Measurements from ENCODE around the gene SYT8. TPM values are rescaled to one million over a fixed set of nuclear protein-coding genes. Genes with fewer than 3 reads are reported as not detected.
A peak's percentile ranks its signal among the peaks of the same experiment; 100 is the strongest.

The SYT8 gene
- total and polyA plus RNA-seq, 2 donors (not counting 1 experiment from before 2014, with no cell fraction given), result not detected

- no peaks in the 10 kb centered on the region for H4K20me1 ChIP-seq (ENCODE audit: control insufficient read depth, insufficient read depth, low read length, poor library complexity, severe bottlenecking)
- ATAC-seq (ENCODE audit: low read depth) (peak; percentile 73), DNase-seq (peak; percentile 86)
- H3K4me3 ChIP-seq (ENCODE audit: control extremely low read depth in 1 of 5, extremely low read depth in 1 of 5, insufficient read depth in 1 of 5, low read depth in 2 of 5, low read length in 4 of 5), result peak overlapping the region in 4 of 5 experiments; percentile 43 to 57 (median 48)
- H3K27me3 Mint-ChIP-seq, result no peaks in the 10 kb centered on the region
- peak overlapping the region; percentile 79 to 83 for H3K27ac ChIP-seq (ENCODE audit: low read length in 2 of 2)
- no peaks in the 10 kb centered on the region for H3K9me3 ChIP-seq (ENCODE audit: control extremely low read depth in 1 of 3, control insufficient read depth in 2 of 3, insufficient read depth in 1 of 3, low read length in 2 of 3)
- TF ChIP-seq, protein P1, sequence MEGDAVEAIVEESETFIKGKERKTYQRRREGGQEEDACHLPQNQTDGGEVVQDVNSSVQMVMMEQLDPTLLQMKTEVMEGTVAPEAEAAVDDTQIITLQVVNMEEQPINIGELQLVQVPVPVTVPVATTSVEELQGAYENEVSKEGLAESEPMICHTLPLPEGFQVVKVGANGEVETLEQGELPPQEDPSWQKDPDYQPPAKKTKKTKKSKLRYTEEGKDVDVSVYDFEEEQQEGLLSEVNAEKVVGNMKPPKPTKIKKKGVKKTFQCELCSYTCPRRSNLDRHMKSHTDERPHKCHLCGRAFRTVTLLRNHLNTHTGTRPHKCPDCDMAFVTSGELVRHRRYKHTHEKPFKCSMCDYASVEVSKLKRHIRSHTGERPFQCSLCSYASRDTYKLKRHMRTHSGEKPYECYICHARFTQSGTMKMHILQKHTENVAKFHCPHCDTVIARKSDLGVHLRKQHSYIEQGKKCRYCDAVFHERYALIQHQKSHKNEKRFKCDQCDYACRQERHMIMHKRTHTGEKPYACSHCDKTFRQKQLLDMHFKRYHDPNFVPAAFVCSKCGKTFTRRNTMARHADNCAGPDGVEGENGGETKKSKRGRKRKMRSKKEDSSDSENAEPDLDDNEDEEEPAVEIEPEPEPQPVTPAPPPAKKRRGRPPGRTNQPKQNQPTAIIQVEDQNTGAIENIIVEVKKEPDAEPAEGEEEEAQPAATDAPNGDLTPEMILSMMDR (IDR thresholded peaks at IDR 0.05), result no peak
- TF ChIP-seq EZH2 (IDR thresholded peaks at IDR 0.05; ENCODE audit: borderline replicate concordance, insufficient read depth, low read depth, low read length, poor library complexity, severe bottlenecking), result no peak
- peaks cover 0 to 4% of the 10 kb centered on the region in 2 experiments for H3K36me3 ChIP-seq (replicated peaks in 1 of 2; ENCODE audit: control extremely low read depth in 1 of 2, control insufficient read depth in 1 of 2, extremely low read depth in 1 of 2, insufficient read depth in 2 of 2, low read length in 1 of 2)
- peak overlapping the region; percentile 78 for H3K4me2 ChIP-seq (replicated peaks; ENCODE audit: low read depth, low read length, poor library complexity, severe bottlenecking)
- CTCF ChIA-PET, result interaction anchor here (0.6 to 4.0 kb wide), 11 partner anchors 8 to 312 kb away, joined by 3 to 30 read pairs (median 5); partner anchors contain the start of gene LSP1
- H3K9me3 Mint-ChIP-seq (ENCODE audit: insufficient read depth), result no peaks in the 10 kb centered on the region
- H3K27me3 ChIP-seq (replicated peaks in 1 of 4; ENCODE audit: control extremely low read depth in 1 of 4, control insufficient read depth in 3 of 4, insufficient read depth in 4 of 4, low read length in 3 of 4), result no peaks in the 10 kb centered on the region
- H3K4me1 ChIP-seq (ENCODE audit: control insufficient read depth in 2 of 2, insufficient read depth in 2 of 2, low read length in 2 of 2), result peaks cover 57 to 63% of the 10 kb centered on the region in 2 donors
- WGBS (ENCODE audit: insufficient coverage), result 35% methylated on average over 24 of the region's 26 CpGs
- intact Hi-C loops (cut with micrococcal nuclease), result loop anchor here (1.0 to 10.0 kb wide), 2 partner anchors 12 to 75 kb away; partner anchors contain the start of gene CTSD
- POLR2A ChIA-PET, result interaction anchor here (0.9 to 2.9 kb wide), 7 partner anchors 7 to 42 kb away, joined by 5 to 28 read pairs (median 9); partner anchors contain the start of gene LSP1
- H3K4me1 Mint-ChIP-seq, result peaks cover 48% of the 10 kb centered on the region
- peak overlapping the region; percentile 79 for H3K4me3 Mint-ChIP-seq
- peak overlapping the region; percentile 55 for H3K9ac ChIP-seq (ENCODE audit: low read length)
- H3K79me2 ChIP-seq (ENCODE audit: control insufficient read depth, insufficient read depth, low read length), result peaks cover 39% of the 10 kb centered on the region
- H3K27ac Mint-ChIP-seq, result peak overlapping the region; percentile 92
- peak overlapping the region; percentile 27 for H2AFZ ChIP-seq (ENCODE audit: insufficient read depth, low read depth, low read length, poor library complexity, severe bottlenecking)
These were observed 5.4 kb downstream of the SYT8 start for GRCh38 chr11:1839924-1840779.

Measured in B cell (primary cell).